H1 (cell line): ENCODE data around the gene FXYD3. TPM values are rescaled to one million over a fixed set of nuclear protein-coding genes. Genes with fewer than 3 reads are reported as not detected.
A peak's percentile ranks its signal among the peaks of the same experiment; 100 is the strongest.

Experiments used
- CTCF ChIA-PET: fragments of 300-600 bp; sonication (Branson Sonifier 250); formaldehyde crosslinking; loops from one replicate; lab custom pipeline; 2021; ENCODE audit not compliant: partially characterized antibody; lab: Charles Lee
- POLR2A ChIA-PET: fragments of 300-600 bp; sonication (Branson Sonifier 250); formaldehyde crosslinking; loops from one replicate; lab custom pipeline; 2021; ENCODE audit warnings: inconsistent platforms; ENCODE audit not compliant: partially characterized antibody; lab: Charles Lee
- DNase-seq, 2 experiments: peaks; one replicate each; pipeline versions ENCODE4 v3.0.0 to v3.0.0-alpha.2; 2010 to 2022; ENCODE audit warnings: low spot score in 2 of 2, low read depth in 1 of 2, mixed read lengths in 1 of 2
- FAIRE-seq: peaks from 2 replicates; lab custom pipeline; 2011; peaks lifted over from hg19 to GRCh38; lab: Jason Lieb, UNC
- H2AFZ ChIP-seq: 2 replicates; pipeline ENCODE4 v1.8.1; 2012; ENCODE audit warnings: low read length, inconsistent platforms
- H2AK5ac ChIP-seq: 2 replicates; pipeline ENCODE4 v1.6.1; 2013; ENCODE audit warnings: low read depth, low read length
- H2BK120ac ChIP-seq: replicated peaks from 2 replicates; pipeline ENCODE3; 2013; ENCODE audit warnings: low read depth, low read length, inconsistent platforms
- H2BK12ac ChIP-seq: 2 replicates; pipeline ENCODE4 v1.6.1; 2013; ENCODE audit warnings: low read depth, low read length
- H2BK15ac ChIP-seq: 2 replicates; pipeline ENCODE4 v1.6.1; 2013; ENCODE audit warnings: low read length
- H2BK20ac ChIP-seq: 2 replicates; pipeline ENCODE4 v1.6.1; 2013; ENCODE audit warnings: low read length
- H2BK5ac ChIP-seq: 2 replicates; pipeline ENCODE4 v1.6.1; 2013; ENCODE audit warnings: low read depth, low read length
- H3K14ac ChIP-seq: 2 replicates; pipeline ENCODE4 v1.6.1; 2013; ENCODE audit warnings: inconsistent platforms; ENCODE audit not compliant: insufficient read length
- H3K18ac ChIP-seq: 2 replicates; pipeline ENCODE4 v1.6.1; 2013; ENCODE audit warnings: low read length; ENCODE audit errors: extremely low read depth
- H3K23ac ChIP-seq: 2 replicates; pipeline ENCODE4 v1.6.1; 2013; ENCODE audit warnings: inconsistent platforms; ENCODE audit not compliant: insufficient read length
- H3K23me2 ChIP-seq: 2 replicates; pipeline ENCODE4 v1.6.1; 2013; ENCODE audit warnings: low read depth, low read length
- H3K27ac ChIP-seq: 2 replicates; pipeline ENCODE4 v1.6.1; 2011; ENCODE audit warnings: low read depth, low read length, inconsistent platforms
- H3K27me3 ChIP-seq, 4 experiments: replicated peaks in 1 of 4; 1 replicate in 1 of 4; 2 replicates in 3 of 4; pipeline versions ENCODE4 v1.6.1 to v1.8.1; 2011 to 2013; ENCODE audit warnings: low read length in 3 of 4, mild to moderate bottlenecking in 3 of 4, inconsistent platforms in 2 of 4, mixed read lengths in 2 of 4, moderate library complexity in 1 of 4; ENCODE audit not compliant: control insufficient read depth in 3 of 4, insufficient read depth in 3 of 4; ENCODE audit errors: extremely low read depth in 1 of 4
- H3K36me3 ChIP-seq, 4 experiments: 2 replicates each; pipeline versions ENCODE4 v1.6.1 to v1.8.1; 2011 to 2013; ENCODE audit warnings: mild to moderate bottlenecking in 4 of 4, low read length in 3 of 4, moderate library complexity in 2 of 4, control low read depth in 1 of 4, inconsistent platforms in 1 of 4; ENCODE audit not compliant: insufficient read depth in 4 of 4, control insufficient read depth in 2 of 4
- H3K4ac ChIP-seq: replicated peaks from 2 replicates; pipeline ENCODE3; 2013; ENCODE audit warnings: low read length, low read depth, mixed read lengths, inconsistent platforms; ENCODE audit not compliant: insufficient read length
- H3K4me1 ChIP-seq, 4 experiments: replicated peaks in 1 of 4; 1 replicate in 1 of 4; 2 replicates in 3 of 4; pipeline versions ENCODE4 v1.6.1 to v1.8.1; 2011 to 2013; ENCODE audit warnings: low read length in 3 of 4, inconsistent platforms in 2 of 4, mixed read lengths in 1 of 4; ENCODE audit not compliant: insufficient read depth in 4 of 4, control insufficient read depth in 3 of 4
- H3K4me2 ChIP-seq, 2 experiments: 2 replicates each; pipeline versions ENCODE4 v1.6.1 to v1.8.1; 2011 to 2013; ENCODE audit warnings: low read depth in 2 of 2, low read length in 2 of 2, control low read depth in 1 of 2, inconsistent platforms in 1 of 2, mild to moderate bottlenecking in 1 of 2; ENCODE audit not compliant: insufficient read depth in 1 of 2
- H3K4me3 ChIP-seq, 4 experiments: fragments of 200-600, 300-600 bp in 1 of 4; sonication (generic), shearing (Covaris generic), sonication (Bioruptor Twin) in 1 of 4; 2 replicates each; pipeline versions ENCODE4 v1.5.1 to v1.8.1; 2011 to 2016; ENCODE audit warnings: low read length in 4 of 4, low read depth in 3 of 4, control low read depth in 2 of 4, inconsistent platforms in 2 of 4, mild to moderate bottlenecking in 2 of 4, mixed read lengths in 1 of 4, moderate library complexity in 1 of 4; ENCODE audit not compliant: insufficient read depth in 2 of 4; ENCODE audit errors: extremely low read depth in 1 of 4
- H3K56ac ChIP-seq: replicated peaks from 2 replicates; pipeline ENCODE3; 2013; ENCODE audit warnings: low read depth, mild to moderate bottlenecking, mixed read lengths, low read length, inconsistent platforms; ENCODE audit not compliant: insufficient read length
- H3K79me1 ChIP-seq: 2 replicates; pipeline ENCODE4 v1.6.1; 2013; ENCODE audit warnings: low read depth, low read length, control low read depth
- H3K79me2 ChIP-seq, 2 experiments: 2 replicates each; pipeline versions ENCODE4 v1.6.1 to v1.8.1; 2012 to 2013; ENCODE audit warnings: low read length in 2 of 2, mild to moderate bottlenecking in 2 of 2, inconsistent platforms in 1 of 2; ENCODE audit not compliant: insufficient read depth in 2 of 2, control insufficient read depth in 1 of 2
- H3K9ac ChIP-seq, 4 experiments: replicated peaks in 1 of 4; 1 replicate in 1 of 4; 2 replicates in 3 of 4; pipeline versions ENCODE4 v1.6.1 to v1.8.1; 2011 to 2013; ENCODE audit warnings: low read depth in 3 of 4, low read length in 3 of 4, control low read depth in 2 of 4, mild to moderate bottlenecking in 2 of 4, moderate library complexity in 2 of 4, inconsistent platforms in 1 of 4; ENCODE audit errors: extremely low read depth in 1 of 4
- H3K9me3 ChIP-seq, 2 experiments: 2 replicates each; pipeline versions ENCODE4 v1.6.1 to v1.8.1; 2012 to 2013; ENCODE audit warnings: mild to moderate bottlenecking in 2 of 2, moderate library complexity in 2 of 2, control low read depth in 1 of 2, inconsistent platforms in 1 of 2, low read depth in 1 of 2, low read length in 1 of 2, mixed read lengths in 1 of 2; ENCODE audit not compliant: insufficient read depth in 2 of 2
- H4K20me1 ChIP-seq, 2 experiments: replicated peaks in 1 of 2; 2 replicates each; pipeline versions ENCODE3 to v1.8.1; 2011 to 2013; ENCODE audit warnings: inconsistent platforms in 2 of 2, low read length in 2 of 2, mild to moderate bottlenecking in 1 of 2; ENCODE audit not compliant: insufficient read depth in 2 of 2, control insufficient read depth in 1 of 2
- H4K5ac ChIP-seq: 2 replicates; pipeline ENCODE4 v1.6.1; 2013; ENCODE audit warnings: low read length, low read depth, mixed read lengths, inconsistent platforms; ENCODE audit not compliant: insufficient read length
- H4K8ac ChIP-seq: 2 replicates; pipeline ENCODE4 v1.8.0; 2013; ENCODE audit warnings: mild to moderate bottlenecking, moderate library complexity, low read length, inconsistent platforms; ENCODE audit not compliant: insufficient read depth; ENCODE audit errors: extremely low read depth
- H4K91ac ChIP-seq: replicated peaks from 2 replicates; pipeline ENCODE3; 2013; ENCODE audit warnings: low read length, mixed read lengths, inconsistent platforms; ENCODE audit not compliant: insufficient read length
- ATF2 ChIP-seq: IDR thresholded peaks from 2 replicates; pipeline ENCODE4 v1.6.1; 2012; ENCODE audit warnings: low read length, inconsistent platforms
- FOSL1 ChIP-seq: IDR thresholded peaks from 2 replicates; pipeline ENCODE4 v1.6.1; 2011; ENCODE audit warnings: mild to moderate bottlenecking, low read depth, low read length, moderate library complexity; ENCODE audit not compliant: insufficient read depth
- GABPA ChIP-seq: IDR thresholded peaks from 2 replicates; pipeline ENCODE4 v1.6.1; 2011; ENCODE audit warnings: mild to moderate bottlenecking, low read length, moderate library complexity, borderline replicate concordance; ENCODE audit not compliant: insufficient read depth
- JUN ChIP-seq: IDR thresholded peaks from 2 replicates; pipeline ENCODE4 v1.6.1; 2011; ENCODE audit warnings: low read depth, mild to moderate bottlenecking, improper control_type of control experiment, low read length
- RNF2 ChIP-seq: fragments of 200-900, 300-1000 bp; sonication (generic); IDR thresholded peaks from 2 replicates; pipeline ENCODE4 v1.7.1; 2016; ENCODE audit warnings: borderline replicate concordance, low read depth, mild to moderate bottlenecking, antibody characterized with exemption, low read length; ENCODE audit not compliant: poor library complexity, severe bottlenecking; ENCODE audit errors: missing control alignments
- RXRA ChIP-seq: IDR thresholded peaks from 2 replicates; pipeline ENCODE4 v1.6.1; 2011; ENCODE audit warnings: low read depth, mild to moderate bottlenecking, low read length, moderate library complexity; ENCODE audit not compliant: insufficient read depth
- SP1 ChIP-seq: IDR thresholded peaks from 2 replicates; pipeline ENCODE4 v1.6.1; 2011; ENCODE audit warnings: low read depth, low read length
- USF2 ChIP-seq: IDR thresholded peaks from 2 replicates; pipeline ENCODE4 v1.6.1; 2011; ENCODE audit warnings: low read length, improper control_type of control experiment
- WGBS, 2 experiments: shearing (Covaris generic) in 1 of 2; methylation state at CpG; one replicate each; pipeline versions ENCODE4 v1.1.6 to v1.1.7; 2013 to 2015; ENCODE audit warnings: low lambda C conversion rate in 2 of 2, mixed read lengths in 2 of 2, inconsistent platforms in 1 of 2, low coverage in 1 of 2, missing lambda C conversion rate in 1 of 2; ENCODE audit not compliant: insufficient replicate concordance in 2 of 2, insufficient coverage in 1 of 2, insufficient read length in 1 of 2; ENCODE audit errors: extremely low coverage in 1 of 2, missing lambda C conversion rate in 1 of 2; 5-methylcytosine and 5-hydroxymethylcytosine counted together
- polyA plus RNA-seq, 7 experiments: library from polyadenylated mRNA; depleted of rRNA in 3 of 7; stranded (reverse) in 5 of 7; unstranded in 2 of 7; fragments of >200 nt in 5 of 7; fragments of 200-250 nt in 2 of 7; gene quantifications; 1 replicate in 5 of 7; 2 replicates in 1 of 7; 4 replicates in 1 of 7; pipeline versions ENCODE4 v1.2.1 to v1.2.3, GENCODE V29; 2011 to 2013; ENCODE audit warnings: missing spikeins in 2 of 7, mixed read lengths in 2 of 7
- total RNA-seq: library from RNA; stranded (reverse); fragmentation: NEBNext Ultra II Directional; extraction: Animal tissue kit (Norgen Biotek cat#: 25700); gene quantifications from 2 replicates; pipeline ENCODE4 v1.2.1, GENCODE V29; 2021

Gene FXYD3
- total and polyA plus RNA-seq, 2 of the 8 experiments (the other 6 are each of a cell fraction or from before 2014, with no cell fraction given), result 0.33 TPM; not detected in 1

GRCh38 chr19:35118268-35119020 lies 2.8 kb downstream of the FXYD3 start:
- peak overlapping the region; percentile 56 for H4K91ac ChIP-seq
- H4K20me1 ChIP-seq, result no peaks in the 10 kb centered on the region
- H3K9me3 ChIP-seq, result no peaks in the 10 kb centered on the region
- no peak overlapping the region for H3K4me2 ChIP-seq
- no peak overlapping the region for H2BK15ac ChIP-seq
- H3K36me3 ChIP-seq, result no peaks in the 10 kb centered on the region
- H2AK5ac ChIP-seq, result no peak overlapping the region
- no peak overlapping the region for H3K4ac ChIP-seq
- H3K56ac ChIP-seq, result no peak overlapping the region
- H3K79me1 ChIP-seq, result no peaks in the 10 kb centered on the region
- DNase-seq (no peak), FAIRE-seq (no peak)
- peaks cover 0 to 2% (median 0%) of the 10 kb centered on the region in 4 experiments; a peak in 1 of 7 replicates for H3K27me3 ChIP-seq
- peak overlapping the region; percentile 90; the same call in 1 of the 2 replicates for H2BK12ac ChIP-seq
- no peak overlapping the region for H2BK20ac ChIP-seq
- H3K79me2 ChIP-seq, result no peaks in the 10 kb centered on the region
- H3K4me1 ChIP-seq, result peaks cover 3 to 26% (median 17%) of the 10 kb centered on the region in 4 experiments
- CTCF ChIA-PET, result interaction anchor here (1.1 to 6.9 kb wide), 6 partner anchors 20 to 155 kb away, joined by 3 to 154 read pairs (median 4); partner anchors contain the start of genes FXYD1, FXYD7 and LGI4
- H3K14ac ChIP-seq, result no peak overlapping the region
- peak overlapping the region; percentile 19; the same call in 1 of the 2 replicates for H3K18ac ChIP-seq
- no peak overlapping the region for H2BK120ac ChIP-seq
- 87% methylated on average over 12 of the region's 13 CpGs; no CpG with 5 or more reads in 1 of the 2 experiments for WGBS, 2 experiments
- H2AFZ ChIP-seq, result no peak overlapping the region
- H2BK5ac ChIP-seq, result no peak overlapping the region
- no peak overlapping the region for H4K5ac ChIP-seq
- H3K9ac ChIP-seq, result no peak overlapping the region
- H4K8ac ChIP-seq, result no peak overlapping the region
- no peaks in the 10 kb centered on the region for H3K23me2 ChIP-seq
- H3K23ac ChIP-seq, result no peak overlapping the region
- POLR2A ChIA-PET, result interaction anchor here (1.2 to 2.6 kb wide), 5 partner anchors 9 to 62 kb away, joined by 3 to 9 read pairs (median 5); partner anchors contain the start of genes FXYD7 and LGI4
- no peak overlapping the region for H3K4me3 ChIP-seq
- no peak overlapping the region for H3K27ac ChIP-seq
- TF ChIP-seq SP1 (no peak), USF2 (no peak), ATF2 (no peak), RNF2 (no peak), JUN (no peak), RXRA (no peak), GABPA (no peak), FOSL1 (no peak)
